Measurements from ENCODE around the gene CPA3. TPM values are rescaled to one million over a fixed set of nuclear protein-coding genes. Genes with fewer than 3 reads are reported as not detected.

CPA3 gene
- total and polyA plus RNA-seq, 2 of the 13 experiments (the other 11 are each of a cell fraction or from before 2014, with no cell fraction given), result not detected

- Histone ChIP-seq H3K27me3 (ENCODE audit: control insufficient read depth in 1 of 2, insufficient read depth in 2 of 2, low read length in 2 of 2) (no peaks in the 10 kb centered on the region), H3K4me1 (ENCODE audit: insufficient read depth, low read length) (no peaks in the 10 kb centered on the region), H4K20me1 (ENCODE audit: insufficient read depth, low read length) (no peaks in the 10 kb centered on the region), H3K9ac (ENCODE audit: insufficient read depth, low read depth, low read length) (no peak overlapping the region), H3K4me3 (replicated peaks in 1 of 3; ENCODE audit: insufficient read depth in 1 of 3, low read depth in 2 of 3, low read length in 3 of 3) (no peak overlapping the region), H3K36me3 (replicated peaks in 1 of 2; ENCODE audit: control insufficient read depth in 1 of 2, insufficient read depth in 2 of 2, low read length in 2 of 2) (no peaks in the 10 kb centered on the region), H3K27ac (ENCODE audit: extremely low read length, insufficient read depth, low read length) (no peak overlapping the region), H3K4me2 (ENCODE audit: low read depth, low read length) (no peak overlapping the region), H2AFZ (ENCODE audit: low read length) (no peak overlapping the region), H3K9me3 (ENCODE audit: low read length) (no peaks in the 10 kb centered on the region), H3K79me2 (ENCODE audit: insufficient read depth, low read length) (no peaks in the 10 kb centered on the region)
- ATAC-seq (no peak), FAIRE-seq (no peak), DNase-seq (ENCODE audit: low spot score) (no peak)
- intact Hi-C loops (cut with micrococcal nuclease; ENCODE audit: unreplicated experiment), result no loop called here
- POLR2A ChIA-PET, result no interaction called here
- CTCF ChIA-PET (ENCODE audit: low intra/inter-chr PET ratio, low total read pairs), result no interaction called here
- no peak for TF ChIP-seq POLR2A (IDR thresholded peaks at IDR 0.05; ENCODE audit: insufficient read depth in 1 of 2, low read depth in 2 of 2, low read length in 2 of 2)
- TF ChIP-seq ZNF256 (CRISPR knock-in tag; conservative IDR thresholded peaks at IDR 0.05), result no peak
- TF ChIP-seq EP300 (IDR thresholded peaks at IDR 0.05; ENCODE audit: low read depth in 2 of 2, low read length in 2 of 2), result no peak
- no peak for TF ChIP-seq EP300 (CRISPR knock-in tag; IDR thresholded peaks at IDR 0.05; ENCODE audit: borderline replicate concordance)
- TF ChIP-seq, protein P1, sequence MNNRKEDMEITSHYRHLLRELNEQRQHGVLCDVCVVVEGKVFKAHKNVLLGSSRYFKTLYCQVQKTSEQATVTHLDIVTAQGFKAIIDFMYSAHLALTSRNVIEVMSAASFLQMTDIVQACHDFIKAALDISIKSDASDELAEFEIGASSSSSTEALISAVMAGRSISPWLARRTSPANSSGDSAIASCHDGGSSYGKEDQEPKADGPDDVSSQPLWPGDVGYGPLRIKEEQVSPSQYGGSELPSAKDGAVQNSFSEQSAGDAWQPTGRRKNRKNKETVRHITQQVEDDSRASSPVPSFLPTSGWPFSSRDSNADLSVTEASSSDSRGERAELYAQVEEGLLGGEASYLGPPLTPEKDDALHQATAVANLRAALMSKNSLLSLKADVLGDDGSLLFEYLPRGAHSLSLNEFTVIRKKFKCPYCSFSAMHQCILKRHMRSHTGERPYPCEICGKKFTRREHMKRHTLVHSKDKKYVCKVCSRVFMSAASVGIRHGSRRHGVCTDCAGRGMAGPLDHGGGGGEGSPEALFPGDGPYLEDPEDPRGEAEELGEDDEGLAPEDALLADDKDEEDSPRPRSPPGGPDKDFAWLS (CRISPR knock-in tag; IDR thresholded peaks at IDR 0.05; ENCODE audit: borderline replicate concordance), result no peak
- no peak for TF ChIP-seq RAD21 (CRISPR knock-in tag; IDR thresholded peaks at IDR 0.05)
- TF ChIP-seq GFI1 (CRISPR knock-in tag; IDR thresholded peaks at IDR 0.05; ENCODE audit: borderline replicate concordance), result no peak
- no peak for TF ChIP-seq ZNF44 (CRISPR knock-in tag; IDR thresholded peaks at IDR 0.05)
- TF ChIP-seq ZNF460 (CRISPR knock-in tag; IDR thresholded peaks at IDR 0.05; ENCODE audit: borderline replicate concordance), result no peak
- no peak for TF ChIP-seq ZNF614 (CRISPR knock-in tag; IDR thresholded peaks at IDR 0.05; ENCODE audit: borderline replicate concordance)
- TF ChIP-seq ZNF724P (CRISPR knock-in tag; IDR thresholded peaks at IDR 0.05; ENCODE audit: borderline replicate concordance), result no peak
- no peak for TF ChIP-seq MYNN (CRISPR knock-in tag; IDR thresholded peaks at IDR 0.05; ENCODE audit: low read depth)
- no peak for TF ChIP-seq TBX3 (IDR thresholded peaks at IDR 0.05; ENCODE audit: borderline replicate concordance)
- TF ChIP-seq RAD51 (IDR thresholded peaks at IDR 0.05; ENCODE audit: borderline replicate concordance), result no peak
- TF ChIP-seq ATF1 (CRISPR knock-in tag; IDR thresholded peaks at IDR 0.05), result no peak
- TF ChIP-seq ZNF496 (CRISPR knock-in tag; IDR thresholded peaks at IDR 0.05; ENCODE audit: insufficient replicate concordance), result no peak
- TF ChIP-seq MEF2D (CRISPR knock-in tag; IDR thresholded peaks at IDR 0.05), result no peak
- TF ChIP-seq, protein P2, sequence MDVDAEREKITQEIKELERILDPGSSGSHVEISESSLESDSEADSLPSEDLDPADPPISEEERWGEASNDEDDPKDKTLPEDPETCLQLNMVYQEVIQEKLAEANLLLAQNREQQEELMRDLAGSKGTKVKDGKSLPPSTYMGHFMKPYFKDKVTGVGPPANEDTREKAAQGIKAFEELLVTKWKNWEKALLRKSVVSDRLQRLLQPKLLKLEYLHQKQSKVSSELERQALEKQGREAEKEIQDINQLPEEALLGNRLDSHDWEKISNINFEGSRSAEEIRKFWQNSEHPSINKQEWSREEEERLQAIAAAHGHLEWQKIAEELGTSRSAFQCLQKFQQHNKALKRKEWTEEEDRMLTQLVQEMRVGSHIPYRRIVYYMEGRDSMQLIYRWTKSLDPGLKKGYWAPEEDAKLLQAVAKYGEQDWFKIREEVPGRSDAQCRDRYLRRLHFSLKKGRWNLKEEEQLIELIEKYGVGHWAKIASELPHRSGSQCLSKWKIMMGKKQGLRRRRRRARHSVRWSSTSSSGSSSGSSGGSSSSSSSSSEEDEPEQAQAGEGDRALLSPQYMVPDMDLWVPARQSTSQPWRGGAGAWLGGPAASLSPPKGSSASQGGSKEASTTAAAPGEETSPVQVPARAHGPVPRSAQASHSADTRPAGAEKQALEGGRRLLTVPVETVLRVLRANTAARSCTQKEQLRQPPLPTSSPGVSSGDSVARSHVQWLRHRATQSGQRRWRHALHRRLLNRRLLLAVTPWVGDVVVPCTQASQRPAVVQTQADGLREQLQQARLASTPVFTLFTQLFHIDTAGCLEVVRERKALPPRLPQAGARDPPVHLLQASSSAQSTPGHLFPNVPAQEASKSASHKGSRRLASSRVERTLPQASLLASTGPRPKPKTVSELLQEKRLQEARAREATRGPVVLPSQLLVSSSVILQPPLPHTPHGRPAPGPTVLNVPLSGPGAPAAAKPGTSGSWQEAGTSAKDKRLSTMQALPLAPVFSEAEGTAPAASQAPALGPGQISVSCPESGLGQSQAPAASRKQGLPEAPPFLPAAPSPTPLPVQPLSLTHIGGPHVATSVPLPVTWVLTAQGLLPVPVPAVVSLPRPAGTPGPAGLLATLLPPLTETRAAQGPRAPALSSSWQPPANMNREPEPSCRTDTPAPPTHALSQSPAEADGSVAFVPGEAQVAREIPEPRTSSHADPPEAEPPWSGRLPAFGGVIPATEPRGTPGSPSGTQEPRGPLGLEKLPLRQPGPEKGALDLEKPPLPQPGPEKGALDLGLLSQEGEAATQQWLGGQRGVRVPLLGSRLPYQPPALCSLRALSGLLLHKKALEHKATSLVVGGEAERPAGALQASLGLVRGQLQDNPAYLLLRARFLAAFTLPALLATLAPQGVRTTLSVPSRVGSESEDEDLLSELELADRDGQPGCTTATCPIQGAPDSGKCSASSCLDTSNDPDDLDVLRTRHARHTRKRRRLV (CRISPR knock-in tag; IDR thresholded peaks at IDR 0.05), result no peak
- 0% methylated on average over 2 of the region's 2 CpGs for WGBS (ENCODE audit: low lambda C conversion rate)
- in situ Hi-C loops (cut with HindIII; ENCODE audit: extremely low pct_ligation_motif_present, low pct_unique_long_range_greater_than_20kb), result no loop called here
- BruUV-seq (replicated peaks), result no TSS peak
Measured at GRCh38 chr3:148853076-148853475, 12.0 kb upstream of the CPA3 start.

All from HepG2 (cell line).